Measurements from ENCODE around the gene PRDM7.
"Not testable (repeated sequence)": the region's sequence is repeated elsewhere in the genome, so short reads cannot be mapped to it uniquely, and the experiment has no call there.

PRDM7 gene

DNA sequence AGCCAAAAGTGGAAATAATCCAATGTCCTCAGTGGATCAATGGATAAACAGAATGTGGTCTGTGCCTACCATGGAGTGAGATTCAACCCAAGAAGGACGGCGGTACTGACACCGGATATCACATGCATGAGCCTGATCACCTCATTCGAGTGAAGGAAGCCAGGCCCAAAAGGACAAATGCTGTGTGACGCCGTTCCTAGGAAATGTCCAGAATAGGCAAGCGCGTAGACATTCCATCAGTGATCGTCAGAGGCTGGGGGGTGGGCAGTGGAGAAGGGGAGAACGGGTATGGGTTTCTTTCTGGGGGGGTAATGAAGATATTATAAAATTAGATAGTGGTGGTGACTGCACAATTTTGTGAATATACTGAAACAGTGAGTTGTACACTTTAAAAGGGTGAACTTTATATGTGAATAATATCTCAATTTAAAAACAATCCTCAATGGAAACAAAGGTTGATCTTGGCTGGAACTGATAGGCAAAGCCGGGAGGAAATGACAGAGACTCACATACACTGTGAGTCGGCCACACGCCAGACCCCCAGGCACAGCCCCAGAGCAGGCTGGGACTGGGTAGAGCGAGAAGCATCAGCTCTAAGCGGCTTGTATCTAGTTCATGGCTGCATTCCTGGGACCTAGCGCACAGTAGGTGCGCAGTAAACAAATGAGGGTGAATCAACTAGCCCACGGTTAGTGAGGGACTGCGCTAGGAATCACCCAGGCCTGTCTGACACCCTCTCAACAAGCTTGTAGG is 61.4 kb downstream of the PRDM7 start:
- no peak for DNase-seq (ENCODE audit: low read depth in 3 of 3, low spot score in 1 of 3)

DNA sequence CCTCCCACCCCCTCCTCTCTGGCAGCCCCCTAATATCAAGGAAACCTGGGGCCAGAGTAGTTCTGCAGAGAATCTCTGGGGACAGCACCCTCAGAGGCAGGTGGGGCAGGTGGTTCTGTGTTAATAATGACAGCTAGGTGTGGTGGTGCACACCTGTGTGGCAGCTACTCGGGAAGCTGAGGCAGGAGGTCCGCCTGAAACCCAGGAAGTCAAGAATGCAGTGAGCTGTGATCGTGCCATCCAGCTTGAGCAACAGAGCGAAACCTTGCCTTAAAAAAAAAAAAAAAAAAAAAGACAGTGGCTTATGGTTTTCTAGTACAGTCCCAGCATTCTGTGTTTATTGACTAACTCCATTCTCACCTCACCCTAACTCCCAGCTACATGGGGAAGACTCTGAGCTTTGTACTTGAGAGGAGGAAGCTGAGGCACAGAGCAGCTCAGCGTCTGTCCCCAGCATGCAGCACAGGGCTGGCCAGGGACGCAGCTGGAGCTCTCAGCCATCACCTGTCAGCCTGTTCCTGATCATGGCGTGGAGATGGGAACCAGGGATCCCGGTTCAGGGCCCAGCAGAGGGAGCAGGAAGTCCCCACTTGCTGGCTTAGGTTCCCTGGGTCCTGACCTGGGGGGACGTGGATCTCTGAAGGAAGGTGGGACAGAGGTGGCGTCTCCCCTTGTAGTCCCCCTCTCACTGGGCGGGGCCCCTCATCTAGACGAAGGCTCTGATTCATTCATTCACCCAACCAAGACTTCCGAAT is 64.0 kb downstream of the PRDM7 start:
- no peak for DNase-seq (ENCODE audit: low read depth in 3 of 3, low spot score in 1 of 3)

DNA sequence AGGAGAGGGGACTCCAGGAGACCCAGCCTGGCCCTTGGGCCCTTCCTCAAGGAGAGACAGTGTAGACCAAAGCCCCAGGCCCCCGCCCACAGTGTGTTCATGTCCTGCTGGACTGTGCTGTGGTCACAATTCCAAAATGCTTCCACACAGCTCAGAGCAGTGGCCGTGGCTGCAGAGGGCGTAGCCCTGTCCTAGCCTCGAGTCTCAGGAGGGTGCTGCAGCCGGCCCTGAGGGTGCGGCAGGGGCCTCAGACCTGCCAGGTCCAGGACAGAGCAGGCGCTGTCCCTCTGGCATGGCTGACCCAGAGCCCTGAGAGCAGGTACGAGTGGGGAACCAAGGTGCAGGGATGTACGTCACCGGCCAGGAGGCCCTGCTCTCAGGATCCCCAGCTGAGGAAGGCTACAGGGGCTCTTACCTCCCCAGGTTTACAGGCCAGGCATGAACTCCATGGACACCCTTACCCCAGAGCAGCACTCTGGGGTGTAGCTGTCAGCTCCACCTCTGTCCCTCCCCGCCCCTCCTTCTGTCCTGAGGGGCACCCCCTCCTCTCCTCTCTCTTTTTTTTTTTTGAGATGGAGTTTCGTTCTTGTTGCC is 65.1 kb downstream of the PRDM7 start:
- no peak for DNase-seq (ENCODE audit: low read depth in 3 of 3, low spot score in 1 of 3)

DNA sequence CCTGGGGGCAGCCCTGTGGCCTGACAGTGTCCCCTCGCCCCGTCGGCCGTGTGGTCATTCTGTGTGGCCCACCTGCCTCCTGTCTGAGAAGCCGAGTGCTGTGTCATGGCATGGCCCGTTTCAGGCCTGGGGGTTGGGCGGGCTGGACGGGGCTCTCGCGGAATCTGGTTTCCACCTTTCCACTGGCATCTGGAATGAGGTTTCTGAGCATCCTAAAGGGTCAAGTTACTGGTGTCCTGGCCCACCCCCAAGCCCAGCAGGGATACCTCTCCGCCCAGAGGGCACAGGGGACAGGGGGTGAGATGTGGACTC is 65.7 kb downstream of the PRDM7 start:
- no peak for DNase-seq (ENCODE audit: low read depth in 3 of 3, low spot score in 1 of 3)

DNA sequence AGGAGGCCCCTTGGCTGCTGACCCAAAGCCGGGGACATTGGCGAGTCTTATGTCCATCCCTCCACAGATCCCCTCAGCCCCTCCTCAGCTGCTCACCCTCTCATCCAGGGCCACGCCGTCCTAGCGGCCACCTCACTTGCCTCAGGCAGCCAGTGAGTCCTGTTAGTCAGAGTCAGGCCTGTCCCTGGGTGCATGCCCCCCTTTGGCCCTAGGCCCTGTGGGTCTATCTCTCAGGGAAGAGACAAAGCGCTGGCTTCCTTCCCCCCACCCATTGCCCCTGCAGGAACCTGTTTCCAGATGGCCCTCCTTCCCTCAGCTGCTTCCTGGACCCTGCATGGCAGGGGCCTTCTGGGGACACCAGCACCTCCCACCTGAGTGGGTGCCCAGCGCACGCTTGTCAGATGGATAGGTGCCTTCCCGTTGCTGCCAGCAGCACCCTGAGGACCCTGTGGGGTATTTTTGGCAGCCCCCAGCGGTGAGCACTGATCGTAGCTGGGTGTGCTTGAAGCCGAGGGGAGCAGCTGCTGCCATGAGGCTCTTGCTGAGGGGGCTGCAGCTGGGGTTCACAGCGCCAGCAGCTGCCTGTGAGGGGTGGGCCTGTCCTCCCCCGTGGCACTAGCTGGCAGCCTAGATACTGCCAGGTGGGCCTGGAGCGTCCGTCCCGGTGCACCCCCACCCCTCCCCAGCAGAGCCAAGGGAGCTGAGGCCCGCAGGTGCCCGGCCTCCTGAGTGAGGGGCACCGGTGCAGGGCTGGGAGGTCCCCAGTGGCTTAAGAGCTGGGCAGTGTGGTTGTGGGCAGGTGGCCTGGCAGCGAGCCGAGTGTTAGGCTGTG is 66.2 kb downstream of the PRDM7 start:
- DNase-seq (ENCODE audit: low read depth in 3 of 3, low spot score in 1 of 3): no peak

DNA sequence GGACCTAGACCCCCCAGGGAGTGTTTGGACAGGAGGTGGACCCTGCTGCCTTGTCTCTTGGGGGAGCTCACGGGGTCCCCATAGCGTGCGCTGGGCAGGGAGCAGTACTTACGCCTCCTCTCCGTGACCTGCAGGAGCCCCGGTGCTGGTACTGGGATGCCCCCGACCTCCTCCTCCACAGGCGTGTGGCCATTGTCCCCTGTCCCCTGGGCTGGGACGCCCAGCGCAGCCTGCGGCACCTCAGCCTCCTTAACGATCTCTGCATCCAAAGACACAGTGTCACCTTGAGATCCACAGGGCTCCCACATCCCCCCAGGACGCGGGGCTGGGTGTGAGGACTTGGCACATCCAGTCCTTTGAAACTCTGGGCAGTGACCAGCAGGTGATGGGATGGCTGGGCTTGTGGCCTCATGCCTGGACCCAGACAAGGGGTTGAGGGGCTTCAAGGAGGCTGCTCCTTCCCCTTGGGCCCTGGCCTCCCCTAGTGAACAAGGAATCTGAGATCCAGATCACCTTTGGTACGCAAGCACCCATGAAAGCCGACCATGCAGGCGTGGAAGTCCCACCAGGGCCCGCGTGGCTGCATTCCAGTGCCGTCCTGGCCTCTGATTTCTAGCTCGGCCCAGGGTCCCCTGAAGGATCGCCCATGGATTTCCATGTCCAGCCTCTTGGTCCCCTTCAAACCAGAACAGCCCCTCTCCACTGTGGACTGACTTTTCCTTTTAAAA is 67.8 kb downstream of the PRDM7 start:
- DNase-seq (ENCODE audit: low read depth in 3 of 3, low spot score in 1 of 3): no peak

DNA sequence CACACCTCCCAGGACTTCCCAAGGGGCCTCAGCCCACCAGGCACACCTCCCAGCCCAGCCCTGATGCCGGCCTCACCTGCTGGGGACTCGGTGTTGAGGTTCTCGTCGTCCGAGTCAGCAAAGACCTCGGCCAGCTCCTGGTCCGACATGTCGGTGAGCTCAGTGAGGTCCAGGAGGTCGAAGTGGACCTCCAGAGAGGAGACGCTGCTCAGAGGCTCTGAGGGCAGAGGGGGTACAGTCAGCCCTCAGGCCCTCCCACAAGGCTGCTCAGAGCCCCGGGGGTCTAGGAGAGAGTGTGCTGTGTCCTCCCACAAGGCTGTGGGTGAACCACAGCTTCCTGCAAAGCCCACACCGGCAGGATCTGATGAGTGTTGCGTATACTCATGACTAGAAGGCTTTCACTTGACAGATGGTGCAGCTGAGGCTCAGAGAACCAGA is 68.4 kb downstream of the PRDM7 start:
- peak in 2 of 3 donors; percentile 25 to 40 for DNase-seq (ENCODE audit: low read depth in 3 of 3, low spot score in 1 of 3)

DNA sequence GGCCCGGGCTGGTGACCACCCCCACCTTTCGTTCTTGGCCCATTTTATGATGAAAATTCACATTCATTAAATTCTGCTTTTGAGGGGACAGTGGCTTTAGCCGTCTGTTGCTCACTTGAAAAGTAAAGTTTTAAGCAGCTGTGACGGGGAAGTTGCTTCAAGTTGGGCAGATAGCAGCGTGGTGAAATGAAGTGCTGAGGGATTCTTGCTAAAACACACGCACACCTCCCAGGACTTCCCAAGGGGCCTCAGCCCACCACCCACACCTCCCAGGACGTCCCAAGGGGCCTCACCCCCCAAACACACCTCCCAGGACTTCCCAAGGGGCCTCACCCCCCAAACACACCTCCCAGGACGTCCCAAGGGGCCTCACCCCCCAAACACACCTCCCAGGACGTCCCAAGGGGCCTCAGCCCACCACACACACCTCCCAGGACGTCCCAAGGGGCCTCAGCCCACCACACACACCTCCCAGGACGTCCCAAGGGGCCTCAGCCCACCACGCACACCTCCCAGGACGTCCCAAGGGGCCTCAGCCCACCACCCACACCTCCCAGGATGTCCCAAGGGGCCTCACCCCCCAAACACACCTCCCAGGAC is 69.4 kb downstream of the PRDM7 start:
- DNase-seq (ENCODE audit: low read depth in 3 of 3, low spot score in 1 of 3): not testable (repeated sequence)

DNA sequence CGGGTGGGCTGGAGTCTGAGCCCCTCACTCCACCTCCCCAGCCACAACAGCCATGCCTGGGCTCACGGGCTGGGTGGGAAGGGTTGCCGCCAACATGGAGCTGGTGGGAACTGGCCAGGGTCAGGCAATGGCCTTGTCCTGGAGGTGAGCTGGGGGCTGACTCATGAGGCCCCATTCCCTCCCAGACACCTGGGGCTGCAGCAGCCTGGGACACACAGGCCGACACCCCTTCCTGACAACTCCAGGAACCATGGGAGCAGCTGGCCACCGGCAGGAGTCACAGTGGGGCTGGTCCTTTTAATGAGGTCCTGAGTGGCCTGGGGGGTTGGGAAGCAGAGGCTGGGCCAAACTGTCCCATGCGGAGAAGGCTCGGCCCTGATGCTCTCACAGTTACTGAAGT is 70.1 kb downstream of the PRDM7 start:
- no peak for DNase-seq (ENCODE audit: low read depth in 3 of 3, low spot score in 1 of 3)
